ENCODE measurements around the gene HIVEP3.

GRCh38 chr1:41475859-41476567, 442.7 kb downstream of the HIVEP3 start:
- TF ChIP-seq POLR2AphosphoS5 (IDR thresholded peaks at IDR 0.05; ENCODE audit: low read depth, low read length) (no peak), TAF1 (IDR thresholded peaks at IDR 0.05; ENCODE audit: low read depth, low read length) (no peak), POU2F2 (IDR thresholded peaks at IDR 0.05; ENCODE audit: low read depth, low read length) (no peak)

Data from GM12891 (cell line).